ENCODE results near the gene HEXIM2.
A peak's percentile ranks its signal among the peaks of the same experiment; 100 is the strongest.

HEXIM2 gene

GRCh38 chr17:45144199-45145034 lies 17.3 kb upstream of the HEXIM2 start:
- no peak overlapping the region for H3K27ac Mint-ChIP-seq
- H3K4me3 Mint-ChIP-seq, result peak overlapping the region; percentile 40
- H3K4me1 Mint-ChIP-seq (ENCODE audit: low read depth), result peaks cover 21% of the 10 kb centered on the region
- H3K9me3 Mint-ChIP-seq, result no peaks in the 10 kb centered on the region
- peaks cover 3% of the 10 kb centered on the region for H3K27me3 Mint-ChIP-seq (ENCODE audit: low read depth)
- H3K36me3 Mint-ChIP-seq (ENCODE audit: low read depth), result peaks cover 8% of the 10 kb centered on the region
- DNase-seq (ENCODE audit: low spot score), result no peak

- Mint-ChIP-seq H3K4me1 (ENCODE audit: low read depth) (peaks cover 21% of the 10 kb centered on the region), H3K27ac (no peak overlapping the region), H3K9me3 (no peaks in the 10 kb centered on the region), H3K36me3 (ENCODE audit: low read depth) (peaks cover 14% of the 10 kb centered on the region), H3K27me3 (ENCODE audit: low read depth) (peaks cover 3% of the 10 kb centered on the region), H3K4me3 (peak overlapping the region; percentile 40)
- DNase-seq (ENCODE audit: low spot score), result no peak
These were observed 16.7 kb upstream of the HEXIM2 start for GRCh38 chr17:45145035-45145389.

GRCh38 chr17:45146166-45146565 lies 15.5 kb upstream of the HEXIM2 start:
- peaks cover 3% of the 10 kb centered on the region for H3K27me3 Mint-ChIP-seq (ENCODE audit: low read depth)
- peak overlapping the region; percentile 45 for H3K27ac Mint-ChIP-seq
- peaks cover 22% of the 10 kb centered on the region for H3K36me3 Mint-ChIP-seq (ENCODE audit: low read depth)
- DNase-seq (ENCODE audit: low spot score), result no peak
- H3K4me3 Mint-ChIP-seq, result peak overlapping the region; percentile 99
- H3K9me3 Mint-ChIP-seq, result no peaks in the 10 kb centered on the region
- H3K4me1 Mint-ChIP-seq (ENCODE audit: low read depth), result peaks cover 22% of the 10 kb centered on the region

- Mint-ChIP-seq H3K4me3 (peak overlapping the region; percentile 99), H3K9me3 (no peaks in the 10 kb centered on the region), H3K36me3 (ENCODE audit: low read depth) (peaks cover 23% of the 10 kb centered on the region), H3K4me1 (ENCODE audit: low read depth) (peaks cover 22% of the 10 kb centered on the region), H3K27ac (peak overlapping the region; percentile 100), H3K27me3 (ENCODE audit: low read depth) (peaks cover 3% of the 10 kb centered on the region)
- no peak for DNase-seq (ENCODE audit: low spot score)
These were observed 15.1 kb upstream of the HEXIM2 start for GRCh38 chr17:45146592-45146889.

- peaks cover 3% of the 10 kb centered on the region for H3K27me3 Mint-ChIP-seq (ENCODE audit: low read depth)
- peaks cover 23% of the 10 kb centered on the region for H3K36me3 Mint-ChIP-seq (ENCODE audit: low read depth)
- H3K27ac Mint-ChIP-seq, result peak overlapping the region; percentile 100
- DNase-seq (ENCODE audit: low spot score), result no peak
- peaks cover 21% of the 10 kb centered on the region for H3K4me1 Mint-ChIP-seq (ENCODE audit: low read depth)
- no peaks in the 10 kb centered on the region for H3K9me3 Mint-ChIP-seq
- H3K4me3 Mint-ChIP-seq, result peak overlapping the region; percentile 99
These were observed 14.6 kb upstream of the HEXIM2 start for GRCh38 chr17:45146890-45147580.

GRCh38 chr17:45147581-45148182 lies 14.0 kb upstream of the HEXIM2 start:
- peaks cover 21% of the 10 kb centered on the region for H3K4me1 Mint-ChIP-seq (ENCODE audit: low read depth)
- peaks cover 3% of the 10 kb centered on the region for H3K27me3 Mint-ChIP-seq (ENCODE audit: low read depth)
- peaks cover 23% of the 10 kb centered on the region for H3K36me3 Mint-ChIP-seq (ENCODE audit: low read depth)

GRCh38 chr17:45148183-45149036 lies 13.3 kb upstream of the HEXIM2 start, which contains the start of gene HEXIM1:
HEXIM1 (plus strand) TSS chr17:45148475; CDS start chr17:45149191, 716 bp downstream.
- peaks cover 23% of the 10 kb centered on the region for H3K36me3 Mint-ChIP-seq (ENCODE audit: low read depth)
- H3K27me3 Mint-ChIP-seq (ENCODE audit: low read depth), result peaks cover 3% of the 10 kb centered on the region
- peaks cover 18% of the 10 kb centered on the region for H3K4me1 Mint-ChIP-seq (ENCODE audit: low read depth)

More at GRCh38 chr17:45147581-45148182, 14.0 kb upstream of the HEXIM2 start:
- Mint-ChIP-seq H3K4me3 (peak overlapping the region; percentile 99), H3K27ac (peak overlapping the region; percentile 100), H3K9me3 (no peaks in the 10 kb centered on the region)
- DNase-seq (ENCODE audit: low spot score), result peak; percentile 82

GRCh38 chr17:45149037-45149668 lies 12.5 kb upstream of the HEXIM2 start:
- peak; percentile 78 for DNase-seq (ENCODE audit: low spot score)
- Mint-ChIP-seq H3K4me1 (ENCODE audit: low read depth) (peaks cover 18% of the 10 kb centered on the region), H3K4me3 (peak overlapping the region; percentile 99), H3K36me3 (ENCODE audit: low read depth) (peaks cover 23% of the 10 kb centered on the region), H3K9me3 (no peaks in the 10 kb centered on the region), H3K27ac (peak overlapping the region; percentile 100), H3K27me3 (ENCODE audit: low read depth) (peaks cover 3% of the 10 kb centered on the region)

More at GRCh38 chr17:45148183-45149036, 13.3 kb upstream of the HEXIM2 start, which contains the start of gene HEXIM1:
- Mint-ChIP-seq H3K9me3 (no peaks in the 10 kb centered on the region), H3K27ac (peak within 1 kb of the TSS; percentile 100), H3K4me3 (peak within 1 kb of the TSS; percentile 99)
- peak; percentile 99 for DNase-seq (ENCODE audit: low spot score)

- H3K9me3 Mint-ChIP-seq, result no peaks in the 10 kb centered on the region
- H3K36me3 Mint-ChIP-seq (ENCODE audit: low read depth), result peaks cover 23% of the 10 kb centered on the region
- peak overlapping the region; percentile 99 for H3K4me3 Mint-ChIP-seq
- H3K4me1 Mint-ChIP-seq (ENCODE audit: low read depth), result peaks cover 18% of the 10 kb centered on the region
- peak; percentile 50 for DNase-seq (ENCODE audit: low spot score)
- H3K27ac Mint-ChIP-seq, result peak overlapping the region; percentile 100
- H3K27me3 Mint-ChIP-seq (ENCODE audit: low read depth), result peaks cover 3% of the 10 kb centered on the region
These were observed 11.7 kb upstream of the HEXIM2 start for GRCh38 chr17:45149669-45150664.

GRCh38 chr17:45150911-45151809 lies 10.5 kb upstream of the HEXIM2 start:
- Mint-ChIP-seq H3K36me3 (ENCODE audit: low read depth) (peaks cover 23% of the 10 kb centered on the region), H3K27ac (peak overlapping the region; percentile 83), H3K4me1 (ENCODE audit: low read depth) (peaks cover 16% of the 10 kb centered on the region), H3K4me3 (peak overlapping the region; percentile 99), H3K27me3 (ENCODE audit: low read depth) (peaks cover 3% of the 10 kb centered on the region), H3K9me3 (no peaks in the 10 kb centered on the region)
- no peak for DNase-seq (ENCODE audit: low spot score)

GRCh38 chr17:45155029-45155428 lies 6.6 kb upstream of the HEXIM2 start:
- Mint-ChIP-seq H3K27ac (no peak overlapping the region), H3K27me3 (ENCODE audit: low read depth) (no peaks in the 10 kb centered on the region), H3K9me3 (no peaks in the 10 kb centered on the region), H3K4me1 (ENCODE audit: low read depth) (peaks cover 25% of the 10 kb centered on the region), H3K36me3 (ENCODE audit: low read depth) (peaks cover 28% of the 10 kb centered on the region), H3K4me3 (no peak overlapping the region)
- no peak for DNase-seq (ENCODE audit: low spot score)
